Measurements from ENCODE around the gene S100A7A. TPM values are rescaled to one million over a fixed set of nuclear protein-coding genes. Genes with fewer than 3 reads are reported as not detected.

S100A7A gene
- total and polyA plus RNA-seq, 10 of the 15 experiments (the other 5 are each of a cell fraction or from before 2014, with no cell fraction given), result not detected

DNA sequence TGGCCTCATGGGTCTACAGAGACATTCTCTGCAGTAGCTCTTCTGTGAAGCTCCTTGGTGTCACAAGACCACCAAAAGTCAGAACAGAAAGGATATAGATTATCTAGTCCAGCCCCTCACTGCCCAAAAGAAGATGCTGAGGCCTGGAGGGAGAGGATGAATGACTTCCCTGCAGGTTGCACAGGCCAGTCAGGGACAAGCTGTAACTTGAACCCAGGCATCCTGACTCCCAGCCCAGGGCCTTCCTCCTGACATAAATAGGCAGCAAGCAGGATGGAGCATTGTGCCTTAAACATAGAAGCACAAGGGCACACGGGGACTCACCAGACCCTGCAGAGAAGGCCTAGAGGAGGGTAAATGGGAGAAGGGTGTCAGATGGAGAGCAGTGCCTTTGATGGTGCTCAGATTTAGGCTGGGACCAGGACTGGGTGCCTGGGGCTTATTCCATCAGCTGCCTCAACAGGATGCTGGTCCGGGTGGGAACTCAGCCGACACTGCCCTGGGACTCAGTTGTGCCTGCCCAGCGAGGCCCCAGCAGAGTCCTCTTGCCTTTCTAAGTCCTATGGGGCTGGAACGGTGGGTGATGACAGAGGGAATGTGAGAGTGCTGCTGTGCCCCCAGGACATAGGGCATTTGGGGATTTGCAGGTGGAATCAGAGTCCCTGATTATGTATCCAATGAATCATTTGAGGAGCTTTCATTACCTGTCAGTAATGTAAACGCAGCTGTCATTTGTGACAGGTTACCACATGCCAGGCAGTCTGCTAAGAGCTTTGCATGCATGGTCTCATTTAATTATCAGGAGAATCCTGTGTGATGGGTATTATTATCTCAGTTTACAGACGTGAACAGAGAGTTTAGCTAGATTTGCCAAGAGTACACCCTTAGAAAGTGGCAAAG, 13.2 kb downstream of the S100A7A start (continued):
- TF ChIP-seq, protein P1, sequence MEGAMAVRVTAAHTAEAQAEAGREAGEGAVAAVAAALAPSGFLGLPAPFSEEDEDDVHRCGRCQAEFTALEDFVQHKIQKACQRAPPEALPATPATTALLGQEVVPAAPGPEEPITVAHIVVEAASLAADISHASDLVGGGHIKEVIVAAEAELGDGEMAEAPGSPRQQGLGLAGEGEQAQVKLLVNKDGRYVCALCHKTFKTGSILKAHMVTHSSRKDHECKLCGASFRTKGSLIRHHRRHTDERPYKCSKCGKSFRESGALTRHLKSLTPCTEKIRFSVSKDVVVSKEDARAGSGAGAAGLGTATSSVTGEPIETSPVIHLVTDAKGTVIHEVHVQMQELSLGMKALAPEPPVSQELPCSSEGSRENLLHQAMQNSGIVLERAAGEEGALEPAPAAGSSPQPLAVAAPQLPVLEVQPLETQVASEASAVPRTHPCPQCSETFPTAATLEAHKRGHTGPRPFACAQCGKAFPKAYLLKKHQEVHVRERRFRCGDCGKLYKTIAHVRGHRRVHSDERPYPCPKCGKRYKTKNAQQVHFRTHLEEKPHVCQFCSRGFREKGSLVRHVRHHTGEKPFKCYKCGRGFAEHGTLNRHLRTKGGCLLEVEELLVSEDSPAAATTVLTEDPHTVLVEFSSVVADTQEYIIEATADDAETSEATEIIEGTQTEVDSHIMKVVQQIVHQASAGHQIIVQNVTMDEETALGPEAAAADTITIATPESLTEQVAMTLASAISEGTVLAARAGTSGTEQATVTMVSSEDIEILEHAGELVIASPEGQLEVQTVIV (IDR thresholded peaks at IDR 0.05; ENCODE audit: borderline replicate concordance, partially characterized antibody), result no peak
- TF ChIP-seq NFIC (IDR thresholded peaks at IDR 0.05; ENCODE audit: low read depth, low read length), result no peak
- TF ChIP-seq, protein P2, sequence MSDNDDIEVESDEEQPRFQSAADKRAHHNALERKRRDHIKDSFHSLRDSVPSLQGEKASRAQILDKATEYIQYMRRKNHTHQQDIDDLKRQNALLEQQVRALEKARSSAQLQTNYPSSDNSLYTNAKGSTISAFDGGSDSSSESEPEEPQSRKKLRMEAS (IDR thresholded peaks at IDR 0.05; ENCODE audit: low read depth, low read length), result no peak
- no peak for TF ChIP-seq NFXL1 (IDR thresholded peaks at IDR 0.05; ENCODE audit: borderline replicate concordance)

- Histone ChIP-seq H3K79me2 (ENCODE audit: control insufficient read depth, insufficient read depth, low read length) (no peaks in the 10 kb centered on the region), H3K9ac (ENCODE audit: control insufficient read depth, insufficient read depth, low read length) (no peak overlapping the region), H4K20me1 (ENCODE audit: control insufficient read depth, insufficient read depth) (no peaks in the 10 kb centered on the region), H3K4me2 (ENCODE audit: control insufficient read depth, insufficient read depth) (no peak overlapping the region), H3K27ac (ENCODE audit: control insufficient read depth, insufficient read depth) (no peak overlapping the region), H3K4me3 (no peak overlapping the region), H2AFZ (ENCODE audit: control insufficient read depth, low read depth, low read length) (no peak overlapping the region), H3K9me3 (replicated peaks; ENCODE audit: control insufficient read depth, insufficient read depth, low read length) (no peaks in the 10 kb centered on the region), H3K36me3 (ENCODE audit: control insufficient read depth in 2 of 2, insufficient read depth in 2 of 2, low read length in 1 of 2) (no peaks in the 10 kb centered on the region), H3K4me1 (ENCODE audit: control insufficient read depth, insufficient read depth, low read length) (no peaks in the 10 kb centered on the region), H3K27me3 (replicated peaks in 1 of 2; ENCODE audit: control insufficient read depth in 2 of 2, insufficient read depth in 2 of 2, low read length in 1 of 2) (no peaks in the 10 kb centered on the region; a peak in 2 of 4 replicates)
- FAIRE-seq (no peak), ATAC-seq (no peak), DNase-seq (ENCODE audit: low read depth, low spot score) (no peak)
- CTCF ChIA-PET, result interaction anchor here (0.6 to 1.7 kb wide), 3 partner anchors 74 to 166 kb away, joined by 3 to 4 read pairs (median 3); no protein-coding TSS in a partner anchor
- RAD21 ChIA-PET (ENCODE audit: unreplicated experiment), result no interaction called here
- POLR2A ChIA-PET, result no interaction called here
- TF ChIP-seq BRCA1 (IDR thresholded peaks at IDR 0.05; ENCODE audit: low read depth, low read length) (no peak), POLR2A (IDR thresholded peaks at IDR 0.05; ENCODE audit: low read depth, low read length) (no peak), ZBTB33 (IDR thresholded peaks at IDR 0.05) (no peak), KLF5 (IDR thresholded peaks at IDR 0.05; ENCODE audit: partially characterized antibody) (no peak), CTCF (IDR thresholded peaks at IDR 0.05 in 2 of 3, conservative IDR thresholded peaks at IDR 0.05 in 1 of 3; ENCODE audit: control insufficient read depth in 2 of 3, extremely low read depth in 1 of 3, insufficient read depth in 1 of 3, low read depth in 3 of 3, low read length in 3 of 3) (no peak), POLR2AphosphoS5 (IDR thresholded peaks at IDR 0.05; ENCODE audit: low read length) (no peak)
- TF ChIP-seq, protein P2 (IDR thresholded peaks at IDR 0.05; ENCODE audit: low read depth, low read length), result no peak
- in situ Hi-C loops (cut with MboI), result no loop called here
- SMC1A ChIA-PET (ENCODE audit: uncharacterized antibody, unreplicated experiment), result no interaction called here
- no TSS peak for BruUV-seq (replicated peaks)
- intact Hi-C loops (cut with micrococcal nuclease; ENCODE audit: unreplicated experiment), result no loop called here
- 8% methylated on average over 2 of the region's 2 CpGs for WGBS (ENCODE audit: insufficient coverage, insufficient replicate concordance, low lambda C conversion rate, missing lambda C conversion rate)
These were observed 13.8 kb downstream of the S100A7A start for GRCh38 chr1:153430166-153430553.

Data from GM12878 (cell line).